GM18868 (cell line): ENCODE measurements around the gene UQCC3.
A peak's percentile ranks its signal among the peaks of the same experiment; 100 is the strongest.
"Not testable (repeated sequence)": the region's sequence is repeated elsewhere in the genome, so short reads cannot be mapped to it uniquely, and the experiment has no call there.

ENCODE experiments used
- ATAC-seq: cut with Tn5 transposase; IDR thresholded peaks from one replicate; pipeline ENCODE4 v1.9.1; 2021; ENCODE audit warnings: mild to moderate bottlenecking, moderate library complexity; ENCODE audit not compliant: unreplicated experiment

The UQCC3 gene

DNA sequence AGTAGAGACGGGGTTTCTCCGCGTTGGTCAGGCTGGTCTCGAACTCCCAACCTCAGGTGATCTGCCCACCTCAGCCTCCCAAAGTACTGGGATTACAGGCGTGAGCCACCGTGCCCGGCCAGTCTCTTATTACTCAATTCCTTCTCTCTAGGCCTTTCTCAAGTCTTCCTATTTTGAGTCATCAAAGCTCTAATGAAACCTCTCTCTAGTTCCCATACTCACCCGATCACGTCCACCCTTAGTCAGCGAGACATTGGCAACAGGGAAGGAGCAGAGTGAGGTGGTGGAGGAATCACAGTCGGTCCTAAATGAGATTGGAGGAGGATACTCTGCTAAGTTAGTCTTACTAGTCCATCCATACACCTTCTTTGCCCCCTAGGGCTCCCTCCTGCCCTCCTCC lies 30.8 kb downstream of the UQCC3 start:
- ATAC-seq, result no peak

DNA sequence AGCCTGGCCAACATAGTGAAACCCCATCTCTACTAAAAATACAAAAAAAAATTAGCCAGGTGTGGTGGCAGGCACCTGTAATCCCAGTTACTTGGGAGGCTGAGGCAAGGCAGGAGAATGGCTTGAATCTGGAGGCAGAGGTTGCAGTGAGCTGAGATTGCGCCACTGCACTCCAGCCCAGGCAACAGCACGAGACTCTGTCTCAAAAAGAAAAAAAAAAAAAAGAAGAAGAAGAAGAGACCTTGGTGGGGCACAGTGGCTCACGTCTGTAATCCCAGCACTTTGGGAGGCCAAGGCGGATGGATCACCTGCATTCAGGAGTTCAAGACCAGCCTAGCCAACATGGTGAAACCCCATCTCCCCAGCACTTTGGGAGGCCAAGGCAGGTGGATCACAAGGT lies 32.4 kb downstream of the UQCC3 start:
- ATAC-seq, result not testable (repeated sequence)

DNA sequence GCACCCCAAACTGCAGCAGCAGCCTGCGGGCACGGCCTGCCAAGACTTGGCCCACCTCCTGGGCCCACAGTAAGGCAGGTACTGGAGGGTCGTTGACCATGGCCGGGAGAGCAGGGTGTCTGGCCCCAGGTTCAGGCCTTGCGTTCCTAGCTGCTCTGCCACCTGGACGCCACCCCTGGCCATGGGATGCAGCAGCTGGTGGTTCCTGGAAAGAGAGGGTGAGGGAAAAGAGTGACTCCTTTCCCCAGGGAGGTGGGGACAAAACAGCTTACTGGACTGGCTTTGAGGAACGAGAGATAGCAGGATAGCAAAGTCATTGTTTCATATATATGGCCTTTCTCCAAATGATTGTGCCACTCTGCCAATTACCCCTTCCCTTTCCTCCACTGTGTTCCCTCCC lies 33.9 kb downstream of the UQCC3 start:
- no peak for ATAC-seq

DNA sequence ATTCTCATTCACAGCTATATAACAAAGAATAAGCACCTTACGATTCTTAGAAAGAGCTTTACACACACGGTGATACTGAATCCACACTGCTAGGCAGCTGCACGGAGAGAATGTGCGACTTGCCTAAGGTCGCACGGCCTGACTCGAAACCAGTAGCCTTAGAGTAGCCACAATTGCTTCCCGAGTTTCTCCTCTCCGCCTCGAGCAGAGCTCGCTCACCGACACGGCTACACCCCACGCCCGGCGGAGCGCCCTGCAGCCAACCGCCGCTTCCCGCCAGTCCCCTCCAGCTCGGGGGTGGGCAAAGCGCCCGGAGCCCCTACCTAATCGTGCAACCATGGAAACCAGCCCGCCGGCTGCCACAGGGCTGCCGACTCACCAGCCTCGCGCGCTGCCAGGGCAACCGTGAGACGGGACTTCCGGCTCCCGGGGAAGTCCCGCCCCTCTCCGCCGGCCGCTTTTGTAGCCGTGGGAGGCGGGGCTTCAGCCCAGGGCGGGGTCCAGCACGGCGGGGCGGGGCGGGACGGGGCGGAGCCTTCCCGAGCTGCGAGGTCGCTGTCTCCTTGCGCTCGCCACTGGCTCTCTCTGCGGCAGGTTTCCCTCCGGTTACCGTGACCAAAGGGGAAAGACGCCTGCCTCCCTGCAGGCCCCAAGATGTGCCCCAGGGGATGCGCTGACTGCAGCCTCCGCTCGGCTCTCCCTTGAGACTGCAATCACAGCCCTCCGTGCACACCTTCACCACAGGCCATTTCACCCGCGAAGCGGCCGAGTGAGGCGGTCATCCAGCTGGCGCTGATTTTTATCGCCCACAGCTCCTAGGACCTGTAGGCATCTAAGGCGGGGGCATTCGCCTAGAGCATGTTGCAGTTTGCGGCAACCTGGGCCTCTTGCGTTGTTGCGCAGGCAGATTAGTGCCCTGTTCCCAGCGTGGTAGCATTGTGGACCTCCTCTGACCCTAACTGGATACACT lies 34.7 kb downstream of the UQCC3 start:
- ATAC-seq, result peak; percentile 68

- ATAC-seq, result no peak
Measured at GRCh38 chr11:62706850-62707247, 35.4 kb downstream of the UQCC3 start.

DNA sequence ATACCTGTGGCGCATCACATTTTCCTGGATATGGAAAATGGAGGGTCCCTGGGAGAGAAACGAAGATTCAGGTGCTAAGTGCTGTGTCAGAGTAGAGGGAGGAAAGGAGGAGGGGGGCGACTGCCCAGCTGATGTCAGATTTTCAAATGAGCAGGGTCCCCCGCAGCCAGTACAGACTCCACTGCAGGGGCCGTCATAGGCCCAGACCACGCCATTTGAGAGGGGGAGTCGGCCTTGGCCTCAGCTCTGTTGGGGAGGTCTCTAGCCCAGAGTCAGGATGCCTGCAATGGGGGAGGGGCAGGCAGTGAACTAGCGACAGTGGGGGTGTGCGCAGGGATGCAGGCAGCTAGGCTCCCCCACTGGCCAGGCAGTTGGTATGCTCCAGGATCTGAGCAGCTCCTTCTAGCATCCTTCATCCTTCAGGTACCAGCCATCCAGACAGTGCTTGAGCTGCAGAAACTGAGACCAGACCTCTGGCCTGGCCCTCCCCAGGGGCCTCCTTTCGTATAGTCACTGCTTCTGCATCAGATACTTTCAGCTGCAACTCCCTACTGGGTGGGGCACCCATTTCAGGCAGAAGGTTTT lies 35.9 kb downstream of the UQCC3 start, which contains the start of the genes BSCL2 and GNG3:
Gene BSCL2, minus strand, starts transcription at position 148 of the 585 bp plus-strand sequence. CDS start 229 bp downstream, outside the sequence.
Gene GNG3, plus strand, starts transcription at position 400 of the 585 bp plus-strand sequence. CDS start 620 bp downstream, outside the sequence.
- no peak for ATAC-seq

GRCh38 chr11:62708392-62708791 lies 36.9 kb downstream of the UQCC3 start:
- no peak for ATAC-seq

DNA sequence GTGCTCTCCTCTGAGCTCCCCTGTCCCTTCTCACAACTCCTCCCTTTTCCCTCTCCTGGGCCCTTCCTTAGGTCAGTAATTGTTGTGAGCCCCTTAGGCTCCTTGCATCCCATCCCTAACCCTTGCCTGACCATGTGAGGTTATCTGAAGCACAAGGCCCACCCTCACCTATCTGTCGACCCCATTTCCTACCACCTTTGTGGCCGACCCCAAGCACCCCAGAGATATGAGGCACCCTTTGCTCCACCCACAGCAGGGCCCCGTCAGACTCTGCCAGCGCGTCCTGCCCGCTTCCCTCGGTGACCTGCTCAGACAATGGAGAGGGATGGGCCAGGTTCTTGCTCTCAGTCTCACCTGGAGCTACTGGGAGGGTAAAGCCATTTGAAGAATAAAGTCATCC lies 37.3 kb downstream of the UQCC3 start:
- no peak for ATAC-seq

DNA sequence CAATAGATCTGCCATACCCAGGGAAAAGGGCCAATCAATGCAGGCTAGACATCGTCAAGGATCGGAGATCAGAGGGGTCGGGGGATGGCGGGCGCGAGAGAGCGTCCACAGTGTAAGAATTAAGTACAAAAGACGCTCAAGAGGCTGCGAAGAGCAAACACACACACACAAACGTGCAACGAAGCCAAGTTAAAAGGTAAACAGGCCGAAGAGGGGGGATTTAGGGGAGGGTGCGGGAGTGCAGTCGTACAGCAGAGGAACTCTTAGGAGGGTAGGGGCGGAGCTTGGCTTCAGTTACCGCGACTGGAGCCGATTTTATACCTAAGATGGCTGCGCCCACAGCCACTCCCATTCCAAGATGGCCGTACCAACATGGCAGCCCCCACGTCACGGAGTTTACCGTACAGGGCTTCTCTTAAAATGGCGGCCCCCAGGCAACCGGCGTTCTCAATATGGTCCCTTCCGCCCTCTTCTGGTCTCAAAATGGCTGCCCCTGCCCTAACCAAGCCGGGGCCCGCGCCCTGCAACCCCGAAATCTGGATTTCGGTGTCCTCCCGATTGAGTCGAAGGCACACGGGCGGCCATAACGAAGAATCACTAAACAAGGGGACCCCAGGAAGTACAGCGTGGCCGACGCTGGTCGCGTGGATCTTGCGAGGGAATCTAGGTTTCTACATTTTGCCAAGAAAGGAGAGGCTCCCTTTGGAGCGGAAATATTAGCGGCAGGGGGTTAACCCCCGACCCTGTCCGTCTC lies 38.0 kb downstream of the UQCC3 start:
- ATAC-seq, result peak; percentile 70

DNA sequence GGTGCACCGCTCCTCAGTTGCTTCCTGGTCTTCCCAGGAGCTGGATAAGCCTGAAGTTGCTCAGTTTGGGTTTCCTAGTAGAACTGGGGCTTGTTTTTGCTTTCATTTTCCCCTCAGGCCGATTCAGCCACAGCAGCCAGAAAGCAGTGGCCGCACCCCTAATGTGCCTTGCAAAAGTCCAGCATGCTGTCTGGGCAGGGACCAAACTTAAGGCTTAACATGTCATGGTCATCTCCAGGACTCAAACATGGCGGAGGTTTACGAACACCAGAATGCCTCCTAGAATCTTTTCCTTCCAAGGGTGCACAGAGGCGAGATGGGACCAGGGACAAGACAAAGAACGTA lies 38.5 kb downstream of the UQCC3 start:
- no peak for ATAC-seq

- no peak for ATAC-seq
Measured at GRCh38 chr11:62712276-62712812, 40.9 kb downstream of the UQCC3 start.

DNA sequence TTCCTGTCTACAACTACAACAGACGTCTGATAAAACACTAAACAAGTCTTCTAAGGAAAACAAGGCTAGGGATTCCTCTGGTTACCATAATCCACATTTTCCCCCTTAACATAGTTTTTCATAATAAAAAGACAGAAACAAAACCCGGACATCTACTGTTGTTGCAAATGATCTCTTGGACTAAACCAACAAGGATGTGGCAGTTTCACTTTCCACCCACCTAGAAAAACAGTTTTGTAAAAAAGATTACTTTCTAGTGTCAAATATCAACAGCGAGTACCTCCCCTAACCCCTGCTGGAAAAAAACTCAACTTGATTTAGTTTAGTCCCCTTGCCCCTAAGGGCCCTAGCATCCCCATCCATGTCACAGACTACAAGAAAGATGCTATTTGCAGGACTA lies 41.4 kb downstream of the UQCC3 start:
- no peak for ATAC-seq

- ATAC-seq, result no peak
Measured at GRCh38 chr11:62713343-62713742, 41.9 kb downstream of the UQCC3 start.

DNA sequence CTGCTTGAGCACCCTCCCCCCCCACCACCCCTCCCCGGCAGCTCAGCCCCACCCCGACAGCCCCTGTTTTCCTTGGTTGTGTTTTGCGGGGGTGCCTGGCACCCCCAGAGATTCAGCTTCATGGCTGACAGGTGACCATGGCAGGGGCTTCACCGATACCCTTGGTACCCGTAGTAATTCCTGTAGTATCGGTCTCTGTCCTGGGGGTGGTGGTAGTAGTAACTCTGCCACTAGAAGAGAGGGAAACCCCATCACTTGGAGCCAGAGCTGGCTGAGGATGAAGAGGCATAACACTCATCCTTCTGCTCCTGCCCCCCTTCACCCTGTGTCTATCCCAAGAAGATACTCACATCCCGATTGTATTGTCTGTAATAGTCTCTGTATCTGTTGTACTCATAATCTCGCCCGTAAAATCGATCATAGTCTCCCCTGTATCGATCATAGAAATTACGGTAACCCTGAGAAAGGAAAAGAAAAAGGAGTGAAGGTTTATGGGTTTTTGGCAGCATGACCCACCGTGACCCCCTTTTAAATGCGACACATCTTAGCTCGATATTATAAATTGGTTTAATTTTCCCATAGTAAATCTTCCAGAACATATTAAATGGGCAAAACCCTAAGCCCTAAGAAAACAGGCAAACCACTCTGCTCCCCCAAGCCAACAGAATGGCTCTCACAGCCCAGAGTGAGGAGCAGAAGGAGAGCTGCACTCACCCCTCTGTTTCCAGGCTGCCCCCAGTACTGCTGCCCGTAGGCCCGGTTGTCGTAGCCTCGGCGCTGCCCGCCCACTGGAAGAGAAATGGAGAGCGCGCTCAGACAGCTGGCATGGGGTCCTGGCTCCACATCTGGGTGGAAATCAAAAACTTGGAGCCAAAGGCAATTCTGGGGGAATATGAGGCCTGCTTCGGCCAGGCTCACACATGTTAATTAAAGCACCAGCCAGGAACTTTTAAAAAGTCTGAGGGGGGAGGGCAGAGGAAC lies 44.0 kb downstream of the UQCC3 start:
- ATAC-seq, result no peak

GRCh38 chr11:62716206-62716605 lies 44.7 kb downstream of the UQCC3 start:
- no peak for ATAC-seq

GRCh38 chr11:62716816-62717215 lies 45.3 kb downstream of the UQCC3 start:
- ATAC-seq, result no peak

DNA sequence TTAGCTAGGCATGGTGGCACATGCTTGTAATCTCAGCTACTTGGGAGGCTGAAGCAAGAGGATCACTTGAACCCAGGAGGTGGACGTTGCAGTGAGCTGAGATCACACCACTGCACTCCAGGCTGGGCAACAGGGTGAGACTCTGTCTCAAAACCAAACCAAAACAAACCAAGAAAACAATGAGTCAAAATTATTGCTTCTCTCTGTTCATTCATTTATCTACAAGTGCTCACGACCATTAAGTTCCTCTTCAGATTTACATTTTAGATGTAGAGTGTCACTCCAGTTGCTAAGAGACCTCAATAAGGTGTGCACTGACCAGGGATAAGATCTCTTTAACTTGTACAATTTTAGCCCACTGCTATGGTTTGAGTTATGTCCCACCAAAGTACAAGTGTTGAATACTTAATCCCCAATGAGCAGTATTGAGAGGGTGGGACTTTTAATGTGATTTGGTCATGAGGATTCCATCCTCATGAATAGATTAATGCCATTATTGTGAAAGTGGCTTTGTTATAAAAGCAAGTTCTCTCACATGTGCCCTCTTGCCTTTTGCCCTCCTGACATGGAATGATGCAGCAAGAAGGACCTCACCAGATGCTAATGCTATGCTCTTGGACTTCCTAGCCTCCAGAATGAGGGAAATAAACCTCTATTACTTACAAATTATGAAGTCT lies 48.0 kb downstream of the UQCC3 start:
- no peak for ATAC-seq

GRCh38 chr11:62721994-62722393 lies 50.5 kb downstream of the UQCC3 start:
- ATAC-seq, result no peak
